ENCODE data around the gene PHACTR1. TPM values are rescaled to one million over a fixed set of nuclear protein-coding genes. Genes with fewer than 3 reads are reported as not detected.

The PHACTR1 gene
- total RNA-seq, 1 experiment from 2014 or later: 0.14 TPM

DNA sequence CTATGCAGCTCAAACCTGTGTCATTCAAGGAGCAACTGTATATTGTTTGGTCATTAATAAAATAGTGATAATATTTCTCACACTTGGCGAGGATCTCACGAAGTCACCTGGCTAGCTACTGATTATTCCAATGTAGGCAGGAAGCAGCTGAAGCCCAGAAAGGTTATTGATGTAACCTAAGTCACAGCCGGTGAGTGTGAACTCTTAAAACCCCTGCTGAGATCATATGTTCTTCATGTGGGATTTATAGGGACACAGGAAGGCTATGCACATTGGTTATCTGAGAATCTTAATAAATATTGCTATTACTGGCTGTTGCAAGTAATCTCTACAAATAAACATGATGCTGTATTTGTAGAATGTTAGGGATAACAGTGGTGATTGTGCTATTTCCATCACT, 450.3 kb downstream of the PHACTR1 start:
- no peaks in the 10 kb centered on the region for H3K9me3 ChIP-seq (replicated peaks)
- no peak for DNase-seq
- H3K36me3 ChIP-seq: no peaks in the 10 kb centered on the region
- H3K4me1 ChIP-seq: no peaks in the 10 kb centered on the region
- no peak overlapping the region for H3K4me3 ChIP-seq
- no peak overlapping the region for H3K27ac ChIP-seq
- H3K27me3 ChIP-seq: no peaks in the 10 kb centered on the region

DNA sequence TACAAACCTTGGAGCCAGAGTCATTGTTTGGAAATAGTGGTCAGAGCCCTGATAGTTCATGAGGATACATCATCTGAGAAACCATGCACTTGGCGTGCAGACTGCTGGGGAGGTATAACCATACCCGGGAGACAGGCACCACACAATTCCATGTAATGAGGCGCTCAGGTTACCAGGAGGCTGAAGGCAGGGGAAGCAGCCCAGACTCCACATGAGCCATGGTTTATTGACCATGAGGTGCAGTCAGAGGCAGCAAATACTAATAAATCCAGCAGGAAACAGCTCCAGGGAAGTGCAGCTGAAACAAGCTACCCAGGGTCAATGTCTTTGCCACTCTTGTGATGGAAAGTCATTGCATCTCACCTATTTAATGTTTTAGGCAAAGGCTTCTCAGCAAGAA, 455.7 kb downstream of the PHACTR1 start:
- Histone ChIP-seq H3K36me3 (no peaks in the 10 kb centered on the region), H3K27ac (no peak overlapping the region), H3K4me1 (no peaks in the 10 kb centered on the region), H3K4me3 (no peak overlapping the region), H3K9me3 (replicated peaks) (no peaks in the 10 kb centered on the region), H3K27me3 (no peaks in the 10 kb centered on the region)
- DNase-seq: no peak

DNA sequence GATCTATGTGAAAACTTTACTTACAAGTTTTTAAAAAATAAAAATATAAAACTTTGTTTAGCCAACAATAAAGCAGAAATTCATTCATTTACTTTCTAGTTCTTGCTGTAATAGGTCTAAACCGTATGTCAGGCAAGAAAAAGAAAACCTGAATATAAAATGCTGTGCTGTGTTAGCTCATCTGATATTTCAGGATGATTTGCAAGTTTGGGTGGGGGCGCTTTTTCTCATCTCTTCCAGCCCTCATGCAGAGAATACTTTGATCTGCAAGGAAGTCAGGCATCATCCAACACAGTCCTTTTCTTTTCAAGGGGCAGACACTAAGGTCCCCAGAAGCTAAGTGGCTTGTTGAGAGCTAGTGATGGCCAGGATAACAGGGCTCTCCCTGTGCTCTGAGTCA, 458.5 kb downstream of the PHACTR1 start:
- Histone ChIP-seq H3K9me3 (replicated peaks) (no peaks in the 10 kb centered on the region), H3K27ac (no peak overlapping the region), H3K27me3 (no peaks in the 10 kb centered on the region), H3K4me3 (no peak overlapping the region), H3K36me3 (no peaks in the 10 kb centered on the region), H3K4me1 (no peaks in the 10 kb centered on the region)
- DNase-seq: no peak

DNA sequence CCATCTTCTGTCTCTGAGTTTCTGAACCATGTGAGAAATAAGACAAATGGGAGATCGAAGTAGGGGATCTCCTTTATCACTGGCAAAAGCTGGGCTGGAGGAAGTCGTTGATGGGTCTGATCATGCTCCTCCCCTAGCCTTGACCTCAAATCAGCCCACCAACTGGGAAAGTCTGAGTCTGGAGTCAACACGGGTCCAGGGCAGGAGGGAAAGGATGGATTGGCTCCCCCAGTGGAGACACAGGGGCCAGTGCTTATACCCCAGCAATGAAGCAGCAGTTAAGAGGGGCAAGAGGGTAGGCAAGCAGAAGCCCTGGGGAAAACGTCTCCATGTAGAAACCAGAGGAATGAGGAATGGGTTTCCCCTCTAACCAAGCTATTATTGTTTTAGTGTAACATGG, 459.2 kb downstream of the PHACTR1 start:
- Histone ChIP-seq H3K4me3 (no peak overlapping the region), H3K27ac (no peak overlapping the region), H3K9me3 (replicated peaks) (no peaks in the 10 kb centered on the region), H3K27me3 (no peaks in the 10 kb centered on the region), H3K4me1 (no peaks in the 10 kb centered on the region), H3K36me3 (no peaks in the 10 kb centered on the region)
- no peak for DNase-seq

DNA sequence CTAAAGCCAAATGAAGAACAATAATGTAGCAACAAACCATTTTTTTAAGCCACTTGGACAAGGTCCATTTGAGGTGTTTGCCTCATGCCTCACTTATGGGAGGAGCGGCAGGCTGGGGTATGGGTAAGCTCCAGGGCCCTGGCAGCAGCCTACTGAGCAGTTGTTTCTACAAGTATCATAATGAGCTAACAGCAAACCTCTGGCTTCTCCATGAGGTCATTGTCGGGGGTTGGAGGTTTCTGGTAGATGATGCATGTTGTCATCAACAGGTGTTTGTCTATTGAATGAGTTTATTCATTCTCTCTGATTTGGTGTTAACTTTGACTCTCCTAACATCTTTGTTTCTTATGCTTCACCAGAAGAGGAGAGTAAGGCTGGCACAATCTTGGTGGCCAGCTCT, 461.1 kb downstream of the PHACTR1 start:
- H3K4me3 ChIP-seq: no peak overlapping the region
- H3K36me3 ChIP-seq: no peaks in the 10 kb centered on the region
- no peaks in the 10 kb centered on the region for H3K27me3 ChIP-seq
- peak; percentile 2 to 13 for DNase-seq
- no peaks in the 10 kb centered on the region for H3K4me1 ChIP-seq
- no peak overlapping the region for H3K27ac ChIP-seq
- no peaks in the 10 kb centered on the region for H3K9me3 ChIP-seq (replicated peaks)

DNA sequence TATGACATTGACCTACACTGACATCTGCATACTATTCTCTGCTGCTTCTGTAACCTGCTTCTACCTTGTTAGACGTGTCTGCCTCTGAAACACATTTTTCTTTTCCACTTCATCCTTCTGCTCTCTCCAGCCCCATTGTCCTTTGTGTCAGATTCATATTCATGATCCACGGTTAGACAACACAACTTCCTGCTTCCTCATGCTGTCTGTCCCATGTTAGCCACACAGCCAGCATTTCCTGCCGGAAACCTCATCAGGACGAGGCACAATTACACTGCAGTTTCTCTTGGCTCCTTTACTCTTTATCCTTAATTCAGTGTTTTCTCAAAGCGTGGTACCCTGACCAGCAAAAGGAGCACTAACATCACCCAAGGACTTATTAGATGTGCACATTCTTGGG, 461.5 kb downstream of the PHACTR1 start:
- Histone ChIP-seq H3K27me3 (no peaks in the 10 kb centered on the region), H3K36me3 (no peaks in the 10 kb centered on the region), H3K9me3 (replicated peaks) (no peaks in the 10 kb centered on the region), H3K4me3 (no peak overlapping the region), H3K4me1 (no peaks in the 10 kb centered on the region), H3K27ac (no peak overlapping the region)
- no peak for DNase-seq

DNA sequence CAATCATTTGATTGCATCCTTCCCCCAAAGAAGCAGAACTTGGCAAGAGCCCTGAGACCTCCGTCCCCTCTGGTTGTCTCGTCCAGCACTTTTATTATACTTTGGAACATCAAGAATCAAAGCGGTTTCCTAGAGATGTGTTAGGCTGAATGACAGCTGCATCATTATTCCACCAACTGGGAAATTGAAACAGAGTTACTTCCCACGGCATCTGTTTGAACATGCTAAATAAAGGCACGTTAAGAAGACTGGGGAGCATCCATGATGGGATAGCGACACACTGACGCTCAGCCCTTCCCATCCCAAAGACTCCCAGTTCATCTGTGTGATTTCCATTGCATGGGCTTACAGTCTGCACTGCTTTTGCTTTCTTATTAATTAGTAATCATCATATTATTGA, 464.0 kb downstream of the PHACTR1 start:
- Histone ChIP-seq H3K4me3 (no peak overlapping the region), H3K36me3 (no peaks in the 10 kb centered on the region), H3K4me1 (no peaks in the 10 kb centered on the region), H3K9me3 (replicated peaks) (no peaks in the 10 kb centered on the region), H3K27me3 (no peaks in the 10 kb centered on the region), H3K27ac (no peak overlapping the region)
- no peak for DNase-seq

DNA sequence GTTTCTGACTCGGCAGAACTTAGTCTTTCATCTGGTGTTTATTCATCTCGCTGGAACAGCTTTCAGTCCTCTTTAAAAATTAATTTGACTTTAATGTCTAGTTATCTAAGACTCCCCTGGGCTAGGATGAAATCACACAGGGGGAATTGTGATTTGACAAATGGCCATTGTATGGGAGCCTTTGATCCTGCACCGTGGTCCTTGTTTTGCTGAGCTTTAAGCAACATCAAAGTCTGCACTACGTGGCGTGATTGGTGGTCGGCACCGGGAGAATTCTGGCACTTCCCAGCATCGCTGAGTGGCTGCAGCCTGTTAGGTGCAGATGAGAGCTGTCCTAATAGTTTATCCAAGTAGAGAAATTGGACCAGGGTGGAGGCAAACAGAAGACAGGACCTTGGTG, 464.8 kb downstream of the PHACTR1 start:
- no peaks in the 10 kb centered on the region for H3K9me3 ChIP-seq (replicated peaks)
- DNase-seq: no peak
- no peaks in the 10 kb centered on the region for H3K27me3 ChIP-seq
- H3K4me1 ChIP-seq: no peaks in the 10 kb centered on the region
- H3K27ac ChIP-seq: no peak overlapping the region
- no peak overlapping the region for H3K4me3 ChIP-seq
- H3K36me3 ChIP-seq: no peaks in the 10 kb centered on the region

DNA sequence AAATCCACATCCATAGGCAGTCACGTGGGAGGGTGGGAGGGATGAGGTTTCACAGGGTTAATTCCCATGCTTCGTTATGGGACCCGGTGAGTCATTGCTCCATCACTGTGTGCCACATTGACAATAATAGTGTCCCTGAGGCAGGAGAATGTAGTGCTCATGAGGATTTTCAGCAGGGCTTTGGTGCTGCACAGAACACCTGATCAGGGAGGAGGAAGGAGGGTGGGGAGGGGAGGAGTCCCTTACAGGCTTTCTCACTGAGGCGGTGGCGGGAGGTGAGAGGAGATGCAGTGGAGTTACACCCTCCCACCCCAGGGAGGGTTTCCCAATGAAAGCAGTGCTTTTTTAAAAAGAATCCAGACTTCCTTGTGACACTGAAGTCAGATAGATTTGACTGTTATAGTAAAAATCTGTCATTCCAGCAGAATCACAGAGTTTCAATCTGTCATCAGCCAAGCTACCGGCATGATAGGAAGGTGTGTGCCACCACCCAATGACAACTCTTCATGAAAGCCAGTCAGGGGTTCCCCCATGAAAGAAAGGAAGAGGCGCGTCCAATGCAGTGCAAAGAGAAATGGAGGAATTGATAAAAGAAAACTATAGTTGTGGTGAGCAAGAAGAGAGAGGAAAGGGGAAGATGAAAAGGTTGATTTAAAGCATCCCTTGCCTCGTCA, 467.0 kb downstream of the PHACTR1 start:
- peak in 1 of 2 experiments; percentile 1 for DNase-seq
- Histone ChIP-seq H3K4me3 (no peak overlapping the region), H3K4me1 (no peaks in the 10 kb centered on the region), H3K36me3 (no peaks in the 10 kb centered on the region), H3K27ac (no peak overlapping the region), H3K9me3 (replicated peaks) (no peaks in the 10 kb centered on the region), H3K27me3 (no peaks in the 10 kb centered on the region)

DNA sequence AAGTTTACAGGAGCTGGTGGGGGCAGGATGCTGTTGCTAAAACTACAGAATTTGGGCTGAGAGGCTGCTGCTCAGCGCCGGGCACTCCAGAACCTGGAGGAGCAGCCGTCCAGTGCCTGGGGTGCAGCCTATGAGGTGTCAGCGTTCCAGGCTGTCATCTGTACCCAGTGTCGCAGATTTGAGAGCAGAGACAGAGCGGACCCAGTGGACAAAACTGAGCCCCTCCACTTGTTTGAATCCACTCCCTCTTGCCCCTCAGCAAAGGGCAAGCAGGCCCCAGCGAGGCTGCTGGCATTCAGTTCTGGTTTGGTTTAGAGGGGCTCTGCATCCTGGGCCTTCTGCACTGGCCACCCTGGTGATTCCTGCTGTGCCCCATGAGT, 467.5 kb downstream of the PHACTR1 start:
- H3K36me3 ChIP-seq: no peaks in the 10 kb centered on the region
- no peak for DNase-seq
- H3K27me3 ChIP-seq: no peaks in the 10 kb centered on the region
- no peaks in the 10 kb centered on the region for H3K9me3 ChIP-seq (replicated peaks)
- H3K27ac ChIP-seq: no peak overlapping the region
- H3K4me3 ChIP-seq: no peak overlapping the region
- H3K4me1 ChIP-seq: no peaks in the 10 kb centered on the region

DNA sequence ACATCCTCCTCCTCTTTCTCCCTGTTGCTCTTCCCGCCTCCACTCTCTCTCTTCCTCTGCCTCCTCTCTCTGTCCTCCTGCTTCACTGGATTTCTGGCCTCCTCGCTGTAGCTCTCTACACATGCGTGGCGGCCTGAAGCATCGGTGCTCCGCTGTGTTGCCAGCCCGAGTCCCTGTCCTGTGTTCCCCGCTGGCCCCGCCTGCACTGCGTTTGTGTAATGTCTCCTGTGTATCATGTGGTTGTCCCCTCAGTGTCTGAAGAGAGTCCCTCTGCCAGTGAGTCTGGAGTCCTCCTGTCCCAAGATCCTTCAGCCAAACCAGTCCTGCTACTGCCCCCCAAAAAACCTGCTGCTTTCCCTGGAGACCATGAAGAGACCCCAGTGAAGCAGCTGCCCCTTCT, 468.0 kb downstream of the PHACTR1 start:
- Histone ChIP-seq H3K36me3 (no peaks in the 10 kb centered on the region), H3K4me3 (no peak overlapping the region), H3K27me3 (no peaks in the 10 kb centered on the region), H3K27ac (no peak overlapping the region), H3K9me3 (replicated peaks) (no peaks in the 10 kb centered on the region), H3K4me1 (no peaks in the 10 kb centered on the region)
- no peak for DNase-seq

DNA sequence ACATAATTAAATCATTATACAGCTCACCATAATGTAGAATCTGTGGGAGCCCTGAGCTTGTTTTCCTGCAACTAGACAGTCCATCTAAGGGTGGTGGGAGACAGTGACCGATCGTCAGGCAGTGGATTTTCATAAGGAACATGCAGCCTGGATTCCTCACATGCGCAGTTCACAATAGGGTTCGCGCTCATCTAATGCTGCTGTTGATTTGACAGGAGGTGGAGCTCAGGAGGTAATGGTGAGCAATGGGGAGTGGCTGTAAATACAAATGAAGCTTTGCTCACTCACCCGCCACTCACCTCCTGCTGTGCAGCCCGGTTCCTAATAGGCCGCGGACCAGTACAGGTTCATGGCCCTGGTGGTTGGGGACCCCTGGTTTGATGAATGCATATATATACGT, 470.3 kb downstream of the PHACTR1 start:
- Histone ChIP-seq H3K27ac (no peak overlapping the region), H3K36me3 (no peaks in the 10 kb centered on the region), H3K27me3 (no peaks in the 10 kb centered on the region), H3K4me1 (no peaks in the 10 kb centered on the region), H3K9me3 (replicated peaks) (no peaks in the 10 kb centered on the region), H3K4me3 (no peak overlapping the region)
- DNase-seq: no peak

DNA sequence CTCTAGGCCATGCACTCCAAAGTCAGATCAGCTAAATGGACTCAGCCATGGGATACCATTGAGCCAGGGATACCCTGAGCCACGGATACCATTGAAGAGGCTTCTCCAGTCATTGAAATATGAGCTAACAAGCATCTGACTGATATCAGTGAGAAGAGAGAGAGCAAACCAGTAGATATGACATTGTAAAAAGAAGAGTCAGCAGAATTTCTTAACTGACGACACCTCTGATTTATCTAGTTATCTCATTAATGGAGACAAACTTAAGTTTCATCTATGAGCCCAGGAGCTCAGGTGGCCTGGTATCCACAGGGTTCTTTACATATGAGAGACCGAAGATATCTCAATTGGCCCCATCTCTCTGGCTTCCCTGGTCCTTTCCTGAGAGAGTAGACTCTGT, 471.1 kb downstream of the PHACTR1 start:
- Histone ChIP-seq H3K4me3 (no peak overlapping the region), H3K4me1 (no peaks in the 10 kb centered on the region), H3K9me3 (replicated peaks) (no peaks in the 10 kb centered on the region), H3K27ac (no peak overlapping the region), H3K36me3 (no peaks in the 10 kb centered on the region), H3K27me3 (no peaks in the 10 kb centered on the region)
- DNase-seq: no peak

DNA sequence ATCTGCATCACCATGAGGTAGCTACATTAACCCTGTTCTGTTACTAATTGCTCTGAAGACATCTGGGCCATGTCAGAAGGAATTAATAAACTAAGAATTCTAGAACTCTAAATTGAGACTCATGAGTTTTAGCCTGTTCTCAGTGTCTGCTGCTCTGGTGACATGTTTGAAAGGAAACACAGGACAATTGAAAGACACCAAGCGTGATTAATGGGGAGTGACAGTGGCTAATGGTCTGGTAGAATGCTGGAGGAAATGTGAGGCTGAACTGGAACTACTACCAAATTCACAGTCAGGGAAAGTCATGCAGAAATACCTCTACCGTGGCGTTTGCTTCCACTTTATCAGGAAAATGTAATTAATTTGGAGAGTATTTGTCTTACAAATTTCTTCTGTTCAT, 471.7 kb downstream of the PHACTR1 start:
- Histone ChIP-seq H3K27me3 (no peaks in the 10 kb centered on the region), H3K9me3 (replicated peaks) (no peaks in the 10 kb centered on the region), H3K4me3 (no peak overlapping the region), H3K27ac (no peak overlapping the region), H3K36me3 (no peaks in the 10 kb centered on the region), H3K4me1 (no peaks in the 10 kb centered on the region)
- DNase-seq: no peak

DNA sequence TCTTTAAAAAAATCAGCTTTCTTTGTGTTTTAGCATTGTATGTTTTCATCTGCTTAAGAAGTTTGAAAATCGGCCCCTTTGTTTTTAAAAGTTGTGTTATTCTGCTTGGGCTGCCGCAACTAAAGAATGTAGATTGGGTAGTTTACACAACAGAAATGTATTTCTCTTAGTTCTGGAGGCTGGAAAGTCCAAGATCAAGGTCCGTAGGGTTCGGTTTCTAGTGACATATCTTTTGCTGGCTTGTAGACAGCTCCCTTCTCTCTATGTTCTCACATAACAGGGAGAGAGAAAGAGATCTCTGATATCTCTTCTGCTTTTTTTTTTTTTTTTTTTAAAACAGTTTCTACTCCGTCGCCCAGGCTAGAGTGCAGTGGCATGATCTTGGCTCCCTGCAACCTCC, 473.1 kb downstream of the PHACTR1 start:
- DNase-seq: no peak
- Histone ChIP-seq H3K36me3 (no peaks in the 10 kb centered on the region), H3K9me3 (replicated peaks) (no peaks in the 10 kb centered on the region), H3K27ac (no peak overlapping the region), H3K4me1 (no peaks in the 10 kb centered on the region), H3K27me3 (no peaks in the 10 kb centered on the region), H3K4me3 (no peak overlapping the region)

DNA sequence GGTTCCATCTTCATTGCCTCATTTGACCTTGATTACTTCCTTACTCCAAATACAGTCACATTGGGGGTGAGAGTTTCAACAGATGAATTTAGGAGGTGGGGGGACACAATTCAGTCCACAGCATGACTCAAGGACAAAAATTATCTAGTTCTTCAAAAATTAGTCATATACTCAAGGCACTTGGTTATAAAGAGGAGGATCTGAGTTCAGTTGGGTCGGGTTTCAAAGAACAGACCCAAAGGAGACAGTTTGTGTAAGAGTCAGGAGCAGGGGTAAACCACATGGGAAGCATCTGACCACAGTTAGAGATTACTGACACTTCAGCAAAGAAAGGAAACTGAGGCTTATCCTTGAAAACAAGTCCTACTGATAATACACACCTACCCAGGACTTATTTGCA, 473.8 kb downstream of the PHACTR1 start:
- no peak overlapping the region for H3K4me3 ChIP-seq
- H3K9me3 ChIP-seq (replicated peaks): no peaks in the 10 kb centered on the region
- no peak overlapping the region for H3K27ac ChIP-seq
- no peaks in the 10 kb centered on the region for H3K27me3 ChIP-seq
- DNase-seq: no peak
- H3K36me3 ChIP-seq: no peaks in the 10 kb centered on the region
- no peaks in the 10 kb centered on the region for H3K4me1 ChIP-seq

Data from SJCRH30 (cell line).